Naive thymus-derived CD4-positive, alpha-beta T cell (primary cell): ENCODE data around the gene KRT16. TPM values are rescaled to one million over a fixed set of nuclear protein-coding genes. Genes with fewer than 3 reads are reported as not detected.
"Not testable (repeated sequence)": the region's sequence is repeated elsewhere in the genome, so short reads cannot be mapped to it uniquely, and the experiment has no call there.

Experiments
- ATAC-seq: fragments of 150-1000 bp; cut with Tn5 transposase; 2 replicates; pipeline ENCODE4 v1.10.0; 2021; ENCODE audit warnings: mild to moderate bottlenecking, moderate library complexity
- CTCF ChIA-PET: fragments of 350-600 bp; sonication (Branson Sonifier 250); formaldehyde crosslinking; loops from one replicate; lab custom pipeline; 2021; ENCODE audit warnings: antibody characterized with exemption; lab: Charles Lee
- POLR2A ChIA-PET: fragments of 350-600 bp; sonication (Branson Sonifier 250); formaldehyde crosslinking; loops from one replicate; lab custom pipeline; 2021; ENCODE audit warnings: antibody characterized with exemption, inconsistent platforms; lab: Charles Lee
- DNase-seq, 9 donors: peaks; one replicate each; pipeline versions ENCODE4 v3.0.0 to v3.0.0-alpha.2; 2020 to 2022; ENCODE audit warnings: mixed read lengths in 1 of 9
- H3K27ac ChIP-seq: one replicate; pipeline ENCODE4 v1.7.0; 2013; ENCODE audit warnings: mild to moderate bottlenecking, low read depth, low read length, moderate library complexity
- H3K27me3 ChIP-seq, 2 donors: one replicate each; pipeline ENCODE4 v1.7.0; 2013; ENCODE audit warnings: low read length in 2 of 2, mild to moderate bottlenecking in 2 of 2, moderate library complexity in 2 of 2; ENCODE audit not compliant: control insufficient read depth in 2 of 2, insufficient read depth in 2 of 2
- H3K36me3 ChIP-seq, 3 experiments: 1 replicate in 2 of 3; 2 replicates in 1 of 3; pipeline ENCODE4 v1.7.0; 2013; ENCODE audit warnings: low read length in 3 of 3, mild to moderate bottlenecking in 3 of 3, moderate library complexity in 1 of 3; ENCODE audit not compliant: insufficient read depth in 3 of 3, control insufficient read depth in 2 of 3
- H3K4me1 ChIP-seq, 2 donors: one replicate each; pipeline ENCODE4 v1.7.0; 2013; ENCODE audit warnings: low read length in 2 of 2, mild to moderate bottlenecking in 2 of 2, moderate library complexity in 1 of 2; ENCODE audit not compliant: control insufficient read depth in 2 of 2, insufficient read depth in 2 of 2
- H3K4me3 ChIP-seq: 2 replicates; pipeline ENCODE4 v1.7.0; 2013; ENCODE audit warnings: mild to moderate bottlenecking, low read length
- H3K9me3 ChIP-seq, 3 experiments: 1 replicate in 2 of 3; 2 replicates in 1 of 3; pipeline ENCODE4 v1.7.0; 2013; ENCODE audit warnings: low read length in 3 of 3; ENCODE audit not compliant: control insufficient read depth in 2 of 3
- H3K27ac Mint-ChIP-seq, 9 donors: one replicate each; pipeline ENCODE4 v1.8.0; 2020 to 2022; ENCODE audit warnings: mixed read lengths in 9 of 9, mild to moderate bottlenecking in 8 of 9, moderate library complexity in 5 of 9, inconsistent platforms in 2 of 9
- H3K27me3 Mint-ChIP-seq, 5 donors: one replicate each; pipeline ENCODE4 v1.8.0; 2021 to 2022; ENCODE audit warnings: mixed read lengths in 5 of 5, mild to moderate bottlenecking in 1 of 5
- H3K36me3 Mint-ChIP-seq, 5 donors: one replicate each; pipeline ENCODE4 v1.8.0; 2020 to 2022; ENCODE audit warnings: mixed read lengths in 5 of 5, mild to moderate bottlenecking in 3 of 5, inconsistent platforms in 1 of 5
- H3K4me1 Mint-ChIP-seq, 7 donors: one replicate each; pipeline ENCODE4 v1.8.0; 2020 to 2022; ENCODE audit warnings: mixed read lengths in 7 of 7, mild to moderate bottlenecking in 3 of 7, inconsistent platforms in 1 of 7
- H3K4me3 Mint-ChIP-seq, 10 donors: one replicate each; pipeline ENCODE4 v1.8.0; 2020 to 2022; ENCODE audit warnings: mild to moderate bottlenecking in 10 of 10, mixed read lengths in 10 of 10, moderate library complexity in 6 of 10, inconsistent platforms in 2 of 10
- H3K9me3 Mint-ChIP-seq, 11 donors: one replicate each; pipeline ENCODE4 v1.8.0; 2020 to 2022; ENCODE audit warnings: mixed read lengths in 11 of 11, mild to moderate bottlenecking in 4 of 11, inconsistent platforms in 1 of 11, moderate library complexity in 1 of 11
- intact Hi-C, 2 donors: fragments of 100-400 bp; cut with micrococcal nuclease; formaldehyde crosslinking; loops; one replicate each; pipeline ENCODE4 v1.15.1; 2023
- polyA plus RNA-seq, 2 donors: library from polyadenylated mRNA; unstranded; fragments of 300-500 nt; fragmentation: Illumina TruSeq; gene quantifications; one replicate each; pipeline ENCODE4 v1.2.3, GENCODE V29; 2021
- total RNA-seq, 6 experiments: library from RNA in 5 of 6; stranded (reverse) in 5 of 6; gene quantifications; 1 replicate in 5 of 6; 2 replicates in 1 of 6; pipeline ENCODE4 v1.2.3 and lab custom pipeline; 2021 to 2026

KRT16 gene
- total and polyA plus RNA-seq, 7 experiments from 2014 or later = not detected

- no peak overlapping the region for H3K4me3 ChIP-seq
- Mint-ChIP-seq H3K4me3 (peak overlapping the region in 2 of 10 donors; percentile 32 to 83), H3K4me1 (peaks cover 6 to 14% (median 9%) of the 10 kb centered on the region in 7 donors), H3K36me3 (no peaks in the 10 kb centered on the region), H3K9me3 (peaks cover 0 to 2% (median 0%) of the 10 kb centered on the region in 11 donors), H3K27me3 (no peaks in the 10 kb centered on the region), H3K27ac (peak overlapping the region in 1 of 9 donors; percentile 22)
- ATAC-seq = no peak
- H3K27me3 ChIP-seq = no peaks in the 10 kb centered on the region
- intact Hi-C loops = loop anchor here (5.0 kb wide), 3 partner anchors 790 to 1025 kb away; no protein-coding TSS in a partner anchor
- ChIA-PET CTCF (interaction anchor here (1.3 to 8.3 kb wide), 7 partner anchors 13 to 739 kb away, joined by 3 to 125 read pairs (median 26); no protein-coding TSS in a partner anchor), POLR2A (interaction anchor here (1.3 to 4.8 kb wide), 3 partner anchors 17 to 43 kb away, joined by 4 to 38 read pairs (median 8); partner anchors contain the start of gene EIF1)
- H3K27ac ChIP-seq = no peak overlapping the region
- DNase-seq = peak in 1 of 9 donors; percentile 4
- no peaks in the 10 kb centered on the region for H3K36me3 ChIP-seq
- no peaks in the 10 kb centered on the region for H3K9me3 ChIP-seq
- H3K4me1 ChIP-seq = peaks cover 8 to 12% of the 10 kb centered on the region in 2 donors
Measured at GRCh38 chr17:41647038-41647813, 34.7 kb upstream of the KRT16 start.

GRCh38 chr17:41642252-41643156, 29.9 kb upstream of the KRT16 start:
- ATAC-seq (no peak), DNase-seq (no peak)
- no peaks in the 10 kb centered on the region for H3K36me3 Mint-ChIP-seq
- H3K27me3 ChIP-seq = no peaks in the 10 kb centered on the region
- ChIA-PET CTCF (interaction anchor here (0.9 kb wide), 1 partner anchor 810 kb away, joined by 4 read pairs; no protein-coding TSS in a partner anchor), POLR2A (no interaction called here)
- intact Hi-C loops = no loop called here
- no peaks in the 10 kb centered on the region for H3K9me3 Mint-ChIP-seq
- no peaks in the 10 kb centered on the region for H3K9me3 ChIP-seq
- H3K4me3 ChIP-seq = no peak overlapping the region
- no peak overlapping the region for H3K4me3 Mint-ChIP-seq
- H3K27ac ChIP-seq = no peak overlapping the region
- peak overlapping the region in 1 of 9 donors; percentile 21 for H3K27ac Mint-ChIP-seq
- peaks cover 0 to 2% (median 0%) of the 10 kb centered on the region in 7 donors for H3K4me1 Mint-ChIP-seq
- H3K36me3 ChIP-seq = no peaks in the 10 kb centered on the region
- peaks cover 0 to under 1% of the 10 kb centered on the region in 2 donors for H3K4me1 ChIP-seq
- peaks cover 0 to 3% (median 0%) of the 10 kb centered on the region in 5 donors for H3K27me3 Mint-ChIP-seq

GRCh38 chr17:41640596-41640995, 28.0 kb upstream of the KRT16 start:
- H3K27me3 ChIP-seq, H3K4me1 Mint-ChIP-seq, H3K27ac Mint-ChIP-seq, intact Hi-C loops, POLR2A ChIA-PET, H3K4me3 ChIP-seq, H3K9me3 ChIP-seq, H3K4me1 ChIP-seq, H3K4me3 Mint-ChIP-seq, H3K27ac ChIP-seq, DNase-seq, H3K36me3 Mint-ChIP-seq, H3K9me3 Mint-ChIP-seq, ATAC-seq, H3K27me3 Mint-ChIP-seq, H3K36me3 ChIP-seq: not testable (repeated sequence)
- CTCF ChIA-PET = interaction anchor here (1.8 kb wide), 1 partner anchor 9 kb away, joined by 7 read pairs; no protein-coding TSS in a partner anchor

- ChIA-PET POLR2A (no interaction called here), CTCF (interaction anchor here (1.8 kb wide), 1 partner anchor 9 kb away, joined by 7 read pairs; no protein-coding TSS in a partner anchor)
- no peak for ATAC-seq
- Histone ChIP-seq H3K9me3 (no peaks in the 10 kb centered on the region), H3K4me3 (no peak overlapping the region), H3K27ac (no peak overlapping the region), H3K27me3 (no peaks in the 10 kb centered on the region), H3K4me1 (no peaks in the 10 kb centered on the region), H3K36me3 (no peaks in the 10 kb centered on the region)
- Mint-ChIP-seq H3K36me3 (no peaks in the 10 kb centered on the region), H3K4me1 (peaks cover 0 to 5% (median 0%) of the 10 kb centered on the region in 7 donors), H3K27ac (no peak overlapping the region), H3K27me3 (peaks cover 0 to 3% (median 0%) of the 10 kb centered on the region in 5 donors), H3K9me3 (no peaks in the 10 kb centered on the region), H3K4me3 (no peak overlapping the region)
- intact Hi-C loops = no loop called here
- no peak for DNase-seq
Measured at GRCh38 chr17:41639492-41640473, 27.2 kb upstream of the KRT16 start.

GRCh38 chr17:41638941-41639340, 26.4 kb upstream of the KRT16 start:
- ATAC-seq = no peak
- intact Hi-C loops = no loop called here
- POLR2A ChIA-PET = no interaction called here
- Histone ChIP-seq H3K27me3 (no peaks in the 10 kb centered on the region), H3K9me3 (no peaks in the 10 kb centered on the region), H3K36me3 (no peaks in the 10 kb centered on the region), H3K27ac (no peak overlapping the region), H3K4me3 (no peak overlapping the region), H3K4me1 (no peaks in the 10 kb centered on the region)
- CTCF ChIA-PET = interaction anchor here (1.8 kb wide), 1 partner anchor 10 kb away, joined by 7 read pairs; no protein-coding TSS in a partner anchor
- Mint-ChIP-seq H3K4me3 (no peak overlapping the region), H3K27ac (no peak overlapping the region), H3K9me3 (no peaks in the 10 kb centered on the region), H3K36me3 (no peaks in the 10 kb centered on the region), H3K4me1 (peaks cover 0 to 5% (median 0%) of the 10 kb centered on the region in 7 donors), H3K27me3 (peaks cover 0 to 3% (median 0%) of the 10 kb centered on the region in 5 donors)
- DNase-seq = no peak
